Kidney (tissue), 14 donors: ENCODE data around the gene ITSN2. TPM values are rescaled to one million over a fixed set of nuclear protein-coding genes. Genes with fewer than 3 reads are reported as not detected.

ENCODE experiments used
- DNase-seq, 5 donors: peaks; one replicate each; pipeline ENCODE4 v3.0.0-alpha.2; 2013 to 2020
- FAIRE-seq: peaks from 2 replicates; lab custom pipeline; 2012; peaks lifted over from hg19 to GRCh38; lab: Jason Lieb, UNC
- H3K27ac ChIP-seq, 2 donors: one replicate each; pipeline ENCODE4 v1.7.0; 2013; ENCODE audit warnings: low read depth in 2 of 2, low read length in 2 of 2, inconsistent platforms in 1 of 2
- H3K27me3 ChIP-seq: one replicate; pipeline ENCODE4 v1.7.1; 2013; ENCODE audit warnings: low read length, inconsistent platforms; ENCODE audit not compliant: control insufficient read depth, insufficient read depth
- H3K36me3 ChIP-seq, 3 donors: one replicate each; pipeline versions ENCODE4 v1.7.0 to v1.7.1; 2013; ENCODE audit warnings: low read length in 3 of 3, control low read depth in 1 of 3, inconsistent platforms in 1 of 3; ENCODE audit not compliant: insufficient read depth in 3 of 3, control insufficient read depth in 2 of 3
- H3K4me1 ChIP-seq, 3 donors: one replicate each; pipeline versions ENCODE4 v1.7.0 to v1.7.1; 2013; ENCODE audit warnings: low read length in 3 of 3, inconsistent platforms in 1 of 3, low read depth in 1 of 3; ENCODE audit not compliant: control insufficient read depth in 2 of 3, insufficient read depth in 2 of 3
- H3K4me3 ChIP-seq, 3 donors: one replicate each; pipeline versions ENCODE4 v1.7.0 to v1.8.1; 2013; ENCODE audit warnings: low read length in 3 of 3, control low read depth in 1 of 3, inconsistent platforms in 1 of 3
- H3K9ac ChIP-seq, 3 donors: one replicate each; pipeline versions ENCODE4 v1.7.0 to v1.7.1; 2013; ENCODE audit warnings: low read length in 3 of 3, control low read depth in 1 of 3, inconsistent platforms in 1 of 3
- H3K9me3 ChIP-seq, 3 donors: one replicate each; pipeline versions ENCODE4 v1.7.0 to v1.7.1; 2013; ENCODE audit warnings: low read length in 3 of 3, control low read depth in 1 of 3, inconsistent platforms in 1 of 3; ENCODE audit not compliant: control insufficient read depth in 2 of 3, insufficient read depth in 1 of 3
- CTCF ChIP-seq: IDR thresholded peaks from 3 replicates; pipeline ENCODE4 v1.5.1; 2012; ENCODE audit warnings: mild to moderate bottlenecking, moderate library complexity, borderline replicate concordance; ENCODE audit not compliant: insufficient read depth; ENCODE audit errors: extremely low read depth
- intact Hi-C: fragments of 100-400 bp; cut with DNase I; formaldehyde crosslinking; loops from one replicate; pipeline ENCODE4 v1.11.1; 2022
- polyA plus RNA-seq: library from polyadenylated mRNA; stranded (reverse); fragments of 350-450 nt; fragmentation: Illumina TruSeq; extraction: RNeasy Lipid Tissue Mini Kit (QIAGEN cat#74804); gene quantifications from one replicate; pipeline ENCODE4 v1.2.3, GENCODE V29; 2014; ENCODE audit warnings: low read depth, low replicate concordance; ENCODE audit not compliant: insufficient read depth
- total RNA-seq: library from RNA; stranded (reverse); fragmentation: NEBNext Ultra II Directional; extraction: Animal tissue kit (Norgen Biotek cat#: 25700); gene quantifications from one replicate; pipeline ENCODE4 v1.2.1, GENCODE V29; 2021
- donor health status: control.
- donor health status: control.
- donor health status: control.
- donor health status: control.
- donor health status: control.
- donor health status: DM: yes; HTN: yes; CAD: no.
- donor health status: Normal renal cell carcinoma (clear cell type).

Gene ITSN2
- total and polyA plus RNA-seq, 2 donors from 2014 or later, result 20.1 to 72.8 TPM

GRCh38 chr2:24238158-24238557 is 122.2 kb downstream of the ITSN2 start:
- intact Hi-C loops, result no loop called here
- DNase-seq, result no peak
- Histone ChIP-seq H3K27me3 (no peaks in the 10 kb centered on the region), H3K4me3 (no peak overlapping the region), H3K4me1 (no peaks in the 10 kb centered on the region), H3K9me3 (no peaks in the 10 kb centered on the region), H3K36me3 (no peaks in the 10 kb centered on the region), H3K9ac (no peak overlapping the region), H3K27ac (no peak overlapping the region)
- no peak for TF ChIP-seq CTCF
- no peak for FAIRE-seq

- H3K4me1 ChIP-seq, result no peaks in the 10 kb centered on the region
- no peaks in the 10 kb centered on the region for H3K27me3 ChIP-seq
- DNase-seq, result no peak
- TF ChIP-seq CTCF, result no peak
- no peaks in the 10 kb centered on the region for H3K36me3 ChIP-seq
- H3K4me3 ChIP-seq, result no peak overlapping the region
- no peaks in the 10 kb centered on the region for H3K9me3 ChIP-seq
- intact Hi-C loops, result no loop called here
- no peak overlapping the region for H3K9ac ChIP-seq
- H3K27ac ChIP-seq, result no peak overlapping the region
- no peak for FAIRE-seq
Observed at GRCh38 chr2:24237313-24237712, 123.0 kb downstream of the ITSN2 start.

- H3K9ac ChIP-seq, result no peak overlapping the region
- no peak for TF ChIP-seq CTCF
Observed at GRCh38 chr2:24233321-24233720, 127.0 kb downstream of the ITSN2 start.

GRCh38 chr2:24231461-24231881 is 128.9 kb downstream of the ITSN2 start:
- Histone ChIP-seq H3K9ac (no peak overlapping the region), H3K27me3 (no peaks in the 10 kb centered on the region), H3K4me1 (no peaks in the 10 kb centered on the region), H3K9me3 (no peaks in the 10 kb centered on the region), H3K4me3 (no peak overlapping the region), H3K36me3 (peaks cover 0 to 3% (median 0%) of the 10 kb centered on the region in 3 donors), H3K27ac (no peak overlapping the region)
- TF ChIP-seq CTCF, result no peak
- FAIRE-seq, result no peak
- intact Hi-C loops, result no loop called here
- DNase-seq, result no peak

More at GRCh38 chr2:24233321-24233720, 127.0 kb downstream of the ITSN2 start:
- intact Hi-C loops, result no loop called here
- FAIRE-seq (no peak), DNase-seq (no peak)
- Histone ChIP-seq H3K4me3 (no peak overlapping the region), H3K27ac (no peak overlapping the region), H3K4me1 (no peaks in the 10 kb centered on the region), H3K9me3 (no peaks in the 10 kb centered on the region), H3K27me3 (no peaks in the 10 kb centered on the region), H3K36me3 (peaks cover 0 to 3% (median 0%) of the 10 kb centered on the region in 3 donors)
